OCI-LY3 (cell line): Measurements from ENCODE around the gene CFAP99.

Experiments used
- CTCF ChIP-seq: fragments of 200-600, 300-600 bp; sonication (generic); IDR thresholded peaks from 2 replicates; pipeline ENCODE4 v1.5.1; 2014; ENCODE audit warnings: antibody characterized with exemption, low read length, low read depth
- EZH2phosphoT487 ChIP-seq: fragments of 200-600 bp; shearing (Covaris generic); IDR thresholded peaks from 2 replicates; pipeline ENCODE4 v1.6.1; 2018; ENCODE audit warnings: antibody characterized with exemption, mixed run types, low read depth

- TF ChIP-seq CTCF = no peak
- TF ChIP-seq EZH2phosphoT487 = no peak
These were observed 67.2 kb downstream of the CFAP99 start for GRCh38 chr4:2485956-2486355.
